ENCODE data around the gene CMKLR1.

CMKLR1 gene

DNA sequence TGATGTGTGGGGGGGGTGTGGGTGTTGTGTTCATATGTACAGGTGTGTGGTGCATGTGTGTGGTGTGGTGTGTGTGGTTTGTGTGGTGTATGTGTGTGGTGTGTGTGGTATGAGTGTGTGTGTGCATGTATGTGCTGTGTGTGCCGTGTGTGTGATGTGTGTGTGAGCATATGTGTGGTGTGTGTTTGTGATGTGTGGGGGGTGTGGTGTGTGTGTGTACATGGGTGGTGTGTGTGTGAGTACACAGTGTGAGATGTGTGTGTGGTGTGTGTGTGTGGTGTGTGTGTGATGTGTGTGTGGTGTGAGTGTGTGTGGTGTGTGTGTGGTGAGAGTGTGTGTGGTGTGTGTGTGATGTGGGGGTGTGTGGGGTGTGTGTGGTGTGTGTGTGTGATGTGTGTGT, 24.5 kb upstream of the CMKLR1 start:
- DNase-seq = no peak
- intact Hi-C loops (cut with DNase I) = no loop called here

GRCh38 chr12:108363165-108363564, 24.1 kb upstream of the CMKLR1 start:
- intact Hi-C loops (cut with DNase I) = no loop called here
- no peak for DNase-seq

DNA sequence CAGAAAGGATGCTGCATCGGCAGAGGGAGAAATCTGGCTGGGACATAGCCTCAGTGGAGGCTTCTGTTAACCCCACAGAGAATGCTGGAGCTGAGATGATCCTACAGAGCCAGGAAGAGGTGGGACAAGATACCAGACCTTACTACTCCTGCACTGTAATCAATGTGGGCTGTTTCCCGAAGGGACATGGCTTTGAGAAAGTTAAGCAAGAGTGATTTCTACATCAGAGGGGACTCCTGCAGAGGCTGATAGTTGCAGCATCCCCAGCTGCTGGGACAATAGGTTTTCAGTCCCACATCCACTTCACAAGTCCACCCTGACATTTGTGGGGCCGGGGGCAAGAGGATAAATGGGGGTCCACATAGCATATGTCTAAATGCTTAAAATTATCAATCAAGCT, 22.5 kb upstream of the CMKLR1 start:
- DNase-seq = no peak
- intact Hi-C loops (cut with DNase I) = no loop called here

DNA sequence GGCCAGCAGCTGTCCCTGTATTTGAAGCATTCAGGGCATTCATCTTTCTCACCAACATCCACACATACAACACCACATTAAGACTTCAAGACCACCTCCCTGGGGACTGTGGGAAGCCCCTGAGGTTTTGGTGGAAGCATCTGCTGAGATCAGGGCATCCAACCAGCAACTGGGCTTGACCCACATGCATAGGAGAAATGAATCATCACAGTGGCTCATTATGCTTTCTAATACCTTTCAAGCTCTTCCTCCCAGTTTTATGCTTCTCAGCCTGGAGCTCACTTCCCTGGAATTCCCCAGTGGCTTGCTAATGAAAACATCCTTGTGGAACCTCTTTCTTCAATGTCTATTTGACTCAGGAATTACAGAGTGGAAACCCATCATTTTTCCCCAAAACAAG, 21.4 kb upstream of the CMKLR1 start:
- DNase-seq = no peak
- intact Hi-C loops (cut with DNase I) = no loop called here

DNA sequence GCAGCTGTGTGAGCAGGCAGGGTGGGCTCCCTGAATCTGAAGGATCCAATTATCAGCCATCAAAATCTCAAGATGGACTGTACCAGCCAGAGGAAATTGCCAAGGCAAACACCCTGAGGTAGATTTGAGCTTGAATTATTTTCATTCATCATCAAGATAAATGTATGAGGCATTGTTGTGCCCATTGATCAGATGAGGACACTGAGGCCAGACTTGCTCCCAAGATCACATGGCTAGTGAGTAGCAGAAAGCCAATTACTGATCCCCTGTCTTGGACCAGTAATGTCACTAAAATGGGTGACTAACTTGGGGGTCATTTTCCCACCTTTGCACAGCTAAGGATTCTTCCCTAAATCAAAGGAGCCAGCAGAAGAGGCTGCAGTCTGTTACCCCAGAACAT, 20.9 kb upstream of the CMKLR1 start:
- DNase-seq = no peak
- intact Hi-C loops (cut with DNase I) = no loop called here

DNA sequence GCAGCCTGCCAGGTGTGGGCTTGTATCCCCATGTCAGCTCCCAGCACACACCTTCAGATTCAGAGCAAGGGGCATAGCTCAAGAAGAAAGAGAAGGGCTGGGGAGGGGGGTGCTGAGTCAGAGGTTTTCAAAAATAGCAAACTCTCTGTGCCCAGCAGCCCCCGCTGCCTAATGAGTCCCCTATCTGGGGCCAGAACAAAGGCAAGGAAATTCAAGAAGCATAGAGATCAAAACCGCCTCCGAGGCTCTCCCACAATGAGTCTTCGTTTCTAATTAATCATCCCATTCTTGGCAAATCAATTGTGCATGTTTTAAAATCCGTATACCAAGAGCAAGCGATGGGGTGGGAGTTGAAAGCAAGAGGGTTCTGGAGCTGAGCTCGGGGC, 19.5 kb upstream of the CMKLR1 start:
- no peak for DNase-seq
- intact Hi-C loops (cut with DNase I) = no loop called here

- DNase-seq = no peak
- intact Hi-C loops (cut with DNase I) = no loop called here
Measured at GRCh38 chr12:108357834-108358579, 18.9 kb upstream of the CMKLR1 start.

GRCh38 chr12:108356835-108357806, 18.0 kb upstream of the CMKLR1 start:
- DNase-seq = no peak

DNA sequence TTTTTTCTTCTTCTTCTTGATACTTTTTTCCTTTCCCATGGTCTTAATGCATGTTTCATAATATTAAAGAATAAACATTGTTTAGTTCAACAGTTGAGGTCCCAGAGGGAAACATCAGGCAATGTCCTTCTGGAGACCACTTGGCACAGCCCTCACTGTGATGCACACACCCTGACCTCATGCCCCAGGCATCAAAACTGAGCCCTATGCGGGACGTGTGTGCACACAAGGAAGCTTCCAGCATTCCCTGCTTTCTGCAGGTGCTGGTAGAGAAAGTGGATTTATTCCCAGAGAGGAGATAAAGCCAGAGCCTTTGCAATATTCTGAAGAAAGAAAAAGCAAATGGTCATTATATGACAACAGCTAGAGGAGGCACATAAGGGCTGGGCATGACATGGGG, 16.0 kb upstream of the CMKLR1 start:
- no peak for DNase-seq
- intact Hi-C loops (cut with DNase I) = no loop called here

More at GRCh38 chr12:108356835-108357806, 18.0 kb upstream of the CMKLR1 start:
- intact Hi-C loops (cut with DNase I) = no loop called here

DNA sequence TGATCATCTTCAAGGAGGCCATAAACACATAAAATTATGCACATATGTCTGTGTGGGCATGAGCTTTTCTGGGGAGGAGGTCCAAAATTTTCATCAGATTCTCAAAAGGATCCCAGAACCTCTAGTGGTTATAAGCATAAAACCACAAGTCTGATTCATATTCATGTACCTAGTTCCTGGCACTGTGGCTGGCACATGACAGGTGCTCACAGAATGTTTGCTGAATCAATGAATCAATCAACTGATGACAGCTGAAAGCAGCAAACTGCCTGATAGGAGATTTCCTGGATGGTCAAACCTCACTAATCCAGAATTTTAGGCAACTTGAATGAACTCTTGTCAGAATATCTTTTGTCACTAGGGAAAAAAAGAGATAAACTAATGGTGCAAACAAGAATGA, 13.5 kb upstream of the CMKLR1 start:
- intact Hi-C loops (cut with DNase I) = no loop called here
- no peak for DNase-seq

DNA sequence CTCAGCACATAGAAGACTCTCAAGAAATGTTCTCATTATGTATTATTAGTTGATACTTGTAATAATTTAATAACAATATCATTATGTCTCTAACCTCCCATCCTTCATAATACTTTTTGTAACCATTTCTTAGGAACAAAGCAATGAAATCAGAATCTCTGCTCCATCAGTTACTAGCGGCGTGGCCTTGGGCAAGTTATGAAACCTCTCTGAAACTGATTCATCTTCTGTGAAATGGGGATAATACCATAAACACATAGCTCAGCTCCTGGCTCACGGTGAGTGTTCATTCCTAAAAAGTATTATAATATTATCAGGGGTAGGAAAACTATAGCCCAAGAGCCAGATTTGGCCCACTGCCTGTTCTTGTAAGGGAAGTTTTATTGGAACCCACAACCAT, 11.4 kb upstream of the CMKLR1 start:
- intact Hi-C loops (cut with DNase I) = no loop called here

GRCh38 chr12:108349278-108349688, 10.2 kb upstream of the CMKLR1 start:
- intact Hi-C loops (cut with DNase I) = no loop called here
- DNase-seq = peak in 5 of 10 donors; percentile 20 to 90 (median 44)

More for the DNA sequence above, 11.4 kb upstream of the CMKLR1 start:
- DNase-seq = no peak

- intact Hi-C loops (cut with DNase I) = no loop called here
- DNase-seq = no peak
Measured at GRCh38 chr12:108348842-108349241, 9.7 kb upstream of the CMKLR1 start.

DNA sequence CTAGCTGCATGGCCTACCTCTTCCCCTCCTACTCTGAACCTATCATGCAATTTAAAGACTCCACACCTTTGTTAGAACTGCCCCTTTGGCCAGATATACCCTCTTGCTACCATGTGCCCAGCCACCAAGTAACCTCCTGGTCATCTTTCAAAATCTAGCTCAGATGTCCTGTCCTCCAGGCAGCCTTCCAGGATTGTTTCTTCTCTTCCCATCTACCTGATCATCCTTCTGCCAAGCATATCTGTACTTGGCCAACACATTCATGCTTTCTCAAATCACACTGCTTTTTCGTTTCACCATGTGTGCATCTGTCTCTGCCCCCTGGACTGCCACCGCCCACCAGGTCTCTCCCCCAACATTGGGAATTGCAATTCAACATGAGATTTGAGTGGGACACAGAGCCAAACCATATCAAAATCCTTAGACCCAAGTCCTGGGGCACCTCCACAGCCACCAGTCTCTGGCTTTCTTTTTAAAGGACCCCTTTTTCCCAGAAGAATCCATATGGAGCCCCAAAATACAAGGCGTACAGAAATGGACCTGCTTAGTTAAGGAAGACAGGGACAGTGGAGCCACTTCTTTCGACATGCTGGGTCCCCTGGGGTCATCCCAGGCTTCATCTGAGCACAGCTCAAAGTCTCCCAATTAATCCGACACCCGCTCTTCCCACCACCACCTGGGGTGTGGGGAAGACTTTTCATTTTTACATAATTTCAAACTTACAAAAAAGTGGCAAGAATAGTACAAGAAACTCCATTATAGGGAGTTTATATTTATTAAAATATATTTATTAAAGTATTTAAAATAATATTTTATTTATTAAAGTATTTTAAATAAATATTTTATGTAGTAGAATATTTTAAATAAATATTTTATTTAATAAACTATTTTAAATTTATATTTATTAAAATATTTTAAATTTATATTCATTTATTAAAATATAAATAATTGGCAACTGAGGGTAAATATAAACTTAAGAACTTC, 7.9 kb upstream of the CMKLR1 start:
- DNase-seq = no peak
- intact Hi-C loops (cut with DNase I) = no loop called here

DNA sequence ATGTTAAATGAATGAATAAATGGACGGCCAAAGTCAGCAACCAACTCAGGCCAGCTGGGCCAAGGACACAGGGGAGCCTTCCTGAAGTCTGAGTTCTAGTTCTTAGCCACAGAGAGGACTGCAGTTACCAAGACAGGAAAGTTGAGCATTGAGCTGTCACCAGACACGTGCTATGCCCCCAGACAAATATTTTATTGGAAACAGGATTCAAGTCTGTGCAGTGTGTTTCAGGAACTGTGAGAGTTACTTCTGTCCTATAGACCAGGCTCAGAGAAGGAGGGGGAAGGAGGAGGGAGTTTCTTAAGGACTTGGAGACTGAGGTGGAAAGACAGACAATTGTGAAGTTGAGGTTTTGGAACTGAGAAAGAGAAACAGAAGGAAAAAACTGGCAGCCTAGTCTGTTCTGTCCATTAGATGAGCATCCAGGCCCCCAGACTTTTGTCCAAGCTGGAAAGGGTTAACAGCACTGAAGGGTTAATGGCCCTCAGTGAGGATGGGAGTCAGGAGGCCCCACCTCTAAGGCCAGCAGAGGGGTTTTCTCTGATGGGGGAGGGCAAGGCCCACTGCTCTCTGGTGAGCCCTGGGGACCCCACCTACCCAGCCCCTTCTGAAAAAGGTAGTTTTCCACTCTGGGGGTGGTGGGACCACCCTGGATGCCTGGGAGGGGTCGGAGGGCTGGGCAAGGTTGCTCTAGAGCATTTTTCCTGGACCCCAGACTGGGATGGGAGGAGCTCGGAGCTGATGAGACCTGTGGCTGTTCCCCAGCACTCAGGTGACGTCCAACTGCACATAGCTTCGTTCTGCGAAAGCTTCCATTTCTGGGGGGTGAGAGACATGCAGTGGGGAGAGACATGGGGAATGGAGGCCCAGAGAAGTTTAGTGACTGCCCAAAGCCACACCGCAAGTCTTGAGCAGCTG, 6.9 kb upstream of the CMKLR1 start:
- intact Hi-C loops (cut with DNase I) = no loop called here
- DNase-seq = no peak

DNA sequence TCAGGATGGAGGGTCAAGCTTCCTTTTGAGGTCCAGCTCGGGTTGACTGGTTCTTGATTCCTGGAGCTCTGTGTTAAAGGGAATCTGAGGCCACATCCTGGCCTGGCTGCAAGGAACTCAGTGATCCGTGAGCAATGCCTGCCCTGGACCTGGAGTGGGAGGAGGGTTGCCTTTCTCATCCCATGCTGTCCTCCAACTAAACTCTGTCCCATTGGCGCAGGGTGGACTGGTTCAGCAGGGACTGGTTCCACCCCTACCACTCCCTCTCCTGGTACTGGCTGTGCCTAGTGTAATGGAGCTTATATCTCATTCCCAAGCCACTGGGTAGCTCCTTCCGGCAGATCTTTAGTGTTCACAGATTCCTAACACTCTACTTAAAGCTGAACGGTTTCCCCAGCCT, 3.9 kb upstream of the CMKLR1 start:
- intact Hi-C loops (cut with DNase I) = no loop called here
- DNase-seq = no peak

DNA sequence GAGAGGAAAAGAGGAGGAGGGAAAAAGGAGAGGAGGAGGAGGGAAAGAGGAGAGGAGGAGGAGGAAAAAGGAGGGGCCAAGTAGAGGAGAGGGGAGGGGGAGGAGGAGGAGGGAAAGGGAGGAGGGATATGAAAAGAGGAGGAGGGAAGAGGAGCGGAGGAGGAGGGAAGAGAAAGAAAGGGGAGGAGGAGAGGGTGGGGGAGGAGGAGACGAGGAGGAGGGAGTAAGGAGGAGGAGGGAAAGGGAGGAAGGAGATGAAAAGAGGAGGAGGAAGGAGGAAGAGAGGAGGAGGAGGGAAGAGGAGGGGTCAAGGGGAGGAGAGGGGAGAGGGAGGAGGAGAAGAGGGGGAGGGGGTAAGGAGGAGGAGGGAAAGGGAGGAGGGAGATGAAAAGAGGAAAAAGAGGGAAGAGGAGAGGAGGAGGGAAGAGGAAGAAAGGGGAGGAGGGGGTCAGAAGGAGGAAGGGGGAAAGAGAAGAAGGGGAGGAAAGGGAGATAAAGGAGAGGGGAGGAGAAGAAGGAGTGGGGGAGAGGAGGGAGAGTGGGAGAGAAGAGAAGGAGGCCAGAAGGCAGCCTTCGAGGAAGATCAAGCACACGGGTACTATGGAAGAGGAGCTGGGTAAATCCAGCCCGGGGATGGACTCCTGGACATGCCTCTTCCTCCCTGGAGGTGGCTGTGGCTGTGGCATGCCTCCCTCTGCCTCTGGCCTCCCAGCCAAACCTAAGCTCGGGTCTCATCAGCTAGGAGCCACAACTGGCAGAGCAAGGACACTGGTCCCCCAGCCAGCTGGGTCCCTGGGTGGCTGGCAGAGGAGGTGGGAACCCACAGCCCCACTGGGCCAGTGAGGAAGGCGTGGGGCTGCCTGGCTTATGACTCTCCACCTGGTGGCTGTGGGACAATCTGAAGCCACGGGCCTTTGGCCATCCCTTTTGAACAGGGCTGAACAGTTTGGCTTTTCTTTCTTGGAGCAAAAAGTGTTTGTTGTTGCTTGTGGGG, 3.0 kb upstream of the CMKLR1 start:
- intact Hi-C loops (cut with DNase I) = no loop called here
- no peak for DNase-seq

DNA sequence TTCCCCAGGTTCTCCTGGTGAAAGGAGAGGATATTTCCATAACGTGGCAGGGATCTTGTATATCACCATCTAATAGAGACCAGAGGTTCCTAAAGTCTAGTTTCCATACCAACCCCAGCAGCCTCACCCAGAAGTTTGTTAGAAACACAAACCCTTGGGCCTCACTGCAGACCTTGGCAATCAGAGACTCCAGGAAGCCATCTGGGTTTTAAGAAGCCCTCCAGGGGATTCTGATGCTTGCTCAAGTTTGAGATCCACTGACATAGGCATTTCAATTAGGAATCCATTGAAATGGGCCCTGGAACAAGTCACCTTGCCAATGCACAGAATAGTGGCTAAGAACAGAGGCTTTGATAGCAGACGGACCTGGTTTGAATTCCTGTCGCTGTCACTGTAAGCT, 2.2 kb upstream of the CMKLR1 start:
- intact Hi-C loops (cut with DNase I) = no loop called here

More for the DNA sequence above, 2.2 kb upstream of the CMKLR1 start:
- DNase-seq = no peak

Data from posterior cingulate gyrus (tissue), 11 donors.